NCI-H146 treated with DMSO at 0.1 percent for 48 hours (cell line): Measurements from ENCODE around the gene EPHA5.
"Not testable (repeated sequence)": the region's sequence is repeated elsewhere in the genome, so short reads cannot be mapped to it uniquely, and the experiment has no call there.

Experiments used
- DNase-seq: peaks from one replicate; lab custom pipeline; 2025; ENCODE audit not compliant: unreplicated experiment; lab: John Stamatoyannopoulos, UW

Gene EPHA5

DNA sequence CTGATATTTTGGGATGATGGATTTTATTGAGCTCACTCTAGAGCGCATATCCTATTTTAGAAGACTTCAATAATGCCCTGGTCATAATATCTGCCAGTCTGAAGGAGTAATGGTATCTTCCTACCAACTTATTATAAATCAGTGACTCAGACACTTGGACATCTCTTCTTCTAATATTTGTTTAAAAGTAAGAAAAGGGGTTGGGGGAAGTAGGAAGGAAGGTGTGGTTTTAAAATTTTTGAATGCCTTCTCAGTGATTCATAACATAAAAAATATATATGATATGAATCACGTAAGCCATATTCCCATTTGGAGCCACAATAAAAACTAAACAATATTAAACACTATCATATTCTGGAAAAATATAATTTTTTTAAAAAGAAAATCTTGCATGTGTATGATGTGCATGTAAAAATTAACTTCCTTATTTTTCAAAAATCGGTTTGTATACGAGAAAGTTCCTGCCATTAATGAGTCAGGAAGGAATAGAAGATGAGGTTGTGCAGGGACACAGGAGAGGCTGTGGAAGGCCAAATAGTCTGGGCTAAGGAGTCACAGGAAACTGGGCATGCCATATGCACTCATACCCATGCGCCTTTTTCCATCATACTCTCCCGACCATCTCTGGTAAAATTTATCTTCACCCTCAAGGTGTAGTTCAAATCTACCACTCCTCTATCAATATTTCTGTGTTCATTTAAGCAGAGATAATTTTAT lies 286.5 kb downstream of the EPHA5 start:
- no peak for DNase-seq

DNA sequence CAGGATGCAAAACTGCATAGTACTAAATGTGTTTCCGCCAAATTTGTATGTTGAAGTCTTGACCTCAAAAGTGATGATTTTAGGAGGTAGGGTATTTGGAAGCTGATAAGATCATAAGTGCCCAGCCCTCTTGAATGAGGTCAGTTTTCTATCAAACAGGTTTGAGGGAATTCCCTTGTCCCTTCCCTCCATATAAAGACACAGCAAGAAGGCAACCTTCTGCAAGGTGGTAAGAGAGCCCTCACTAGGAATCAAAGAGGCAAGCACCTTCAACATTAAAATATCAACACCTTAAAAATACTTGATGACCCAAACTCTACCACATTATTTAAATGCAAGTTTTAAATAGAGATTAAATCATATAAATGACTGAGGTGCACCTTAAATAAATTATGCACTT lies 288.6 kb downstream of the EPHA5 start:
- DNase-seq = no peak

DNA sequence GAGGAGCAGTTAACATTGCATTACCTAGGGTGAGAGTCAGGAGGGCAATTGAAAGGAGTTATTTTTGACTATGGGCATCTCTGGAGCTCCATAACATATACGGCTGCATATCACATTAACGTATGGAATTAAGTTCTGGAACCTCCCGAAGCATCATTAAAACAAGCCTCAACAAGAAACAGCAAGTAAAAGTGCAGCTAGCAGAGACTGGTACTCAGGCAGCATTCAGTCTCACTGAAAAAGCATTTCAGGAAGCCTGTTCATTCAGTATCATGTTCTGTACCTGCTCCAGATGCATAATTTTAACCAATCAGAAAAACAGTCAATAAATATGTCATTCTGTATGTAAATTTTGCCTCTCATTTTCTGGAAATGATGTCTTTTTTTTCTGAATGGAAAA lies 299.6 kb downstream of the EPHA5 start:
- no peak for DNase-seq

DNA sequence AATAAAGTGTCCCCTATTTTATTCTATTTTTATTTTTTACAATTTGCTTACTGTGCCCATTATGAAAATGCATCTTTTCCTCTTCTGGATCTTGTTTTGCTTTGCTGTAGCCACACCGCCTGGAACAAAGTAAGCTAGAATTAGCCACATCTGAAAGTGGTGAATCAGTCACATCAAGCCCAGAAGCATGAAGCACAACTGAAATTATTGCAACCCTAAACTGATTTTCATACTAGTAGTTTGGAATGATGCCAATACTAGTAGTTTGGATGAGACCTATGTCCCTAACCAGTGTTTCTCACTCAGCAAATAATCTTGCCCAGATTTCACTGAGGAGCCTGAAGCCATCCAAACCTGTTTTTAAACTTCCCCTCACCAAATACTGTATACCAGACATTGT lies 303.0 kb downstream of the EPHA5 start:
- DNase-seq = no peak

DNA sequence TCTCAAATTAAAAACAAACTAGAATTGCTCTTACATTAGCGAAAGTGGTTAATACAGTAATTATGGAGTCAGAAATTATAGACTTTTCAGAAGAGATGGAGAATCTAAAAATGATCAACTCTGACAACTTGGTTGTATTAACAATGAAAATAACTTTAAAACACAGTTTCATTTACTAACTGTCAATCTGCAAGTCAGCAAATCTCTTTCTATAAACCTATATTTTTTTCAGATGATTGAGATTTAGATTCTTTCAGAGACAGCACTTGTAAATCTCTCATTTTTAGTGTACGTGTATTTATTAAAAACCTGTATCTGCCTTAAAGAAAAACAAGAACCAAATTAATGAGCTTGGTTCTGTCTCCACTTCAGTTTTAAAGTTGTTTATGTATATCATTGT lies 311.4 kb downstream of the EPHA5 start:
- no peak for DNase-seq

DNA sequence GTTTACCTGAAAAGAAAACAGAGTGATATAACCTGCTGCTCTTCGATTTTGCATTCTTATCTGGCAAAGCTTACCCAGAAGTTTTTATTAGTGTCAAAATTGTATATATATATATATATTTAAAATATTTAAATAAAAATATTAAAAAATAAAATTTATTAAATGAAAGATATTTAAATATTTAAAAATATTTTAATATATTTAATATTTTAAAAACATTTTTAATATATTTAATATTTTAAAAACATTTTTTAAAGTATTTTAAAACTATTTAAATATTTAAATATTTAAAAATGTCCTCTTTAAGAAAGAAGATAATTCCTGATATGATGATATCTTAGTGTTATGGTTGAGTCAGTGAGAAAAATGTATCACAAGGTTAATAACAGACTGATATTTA lies 317.2 kb downstream of the EPHA5 start:
- no peak for DNase-seq

DNA sequence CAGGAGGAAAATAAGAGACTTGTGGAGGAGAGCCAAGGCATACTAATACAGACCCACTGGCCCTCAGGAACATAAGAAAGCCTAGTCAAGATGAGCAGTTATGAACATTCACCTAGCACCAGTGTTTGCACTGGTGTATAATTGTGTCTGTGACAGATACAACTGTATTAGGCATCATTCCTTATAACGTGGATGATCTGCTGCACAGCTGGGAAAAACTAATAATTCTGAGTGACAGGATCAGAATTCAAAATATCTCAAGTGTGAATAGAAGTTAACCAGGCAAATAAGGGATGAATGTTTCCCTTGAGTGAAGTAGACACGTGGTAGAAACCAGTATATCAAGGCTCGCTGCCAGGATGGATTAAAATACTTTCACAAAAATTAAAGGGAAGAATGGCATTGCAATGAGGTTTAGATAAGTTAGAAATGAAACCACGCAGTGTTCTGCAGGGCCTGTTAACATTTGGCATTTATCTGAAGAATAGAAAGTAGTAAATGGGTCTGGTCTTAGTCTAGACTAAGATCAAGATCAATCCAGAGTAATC lies 325.9 kb downstream of the EPHA5 start:
- no peak for DNase-seq

DNA sequence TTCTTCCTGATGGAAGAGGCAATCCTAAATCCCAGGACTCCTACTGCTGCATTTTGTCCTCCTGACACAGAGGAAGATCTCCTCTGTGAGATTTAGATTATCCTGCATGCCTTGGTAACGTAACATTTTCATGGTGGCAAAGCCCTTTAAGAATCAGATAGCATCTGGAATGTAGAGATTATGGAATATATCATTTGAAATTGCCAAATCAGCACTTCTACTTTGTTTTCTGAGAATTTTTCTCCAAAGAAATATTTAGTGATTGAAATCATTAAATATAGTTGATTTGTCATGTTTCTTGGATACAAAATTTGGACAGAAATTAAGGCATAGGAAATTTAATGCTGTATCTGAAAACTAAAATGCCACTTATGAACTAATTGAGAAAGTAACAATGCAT lies 326.9 kb downstream of the EPHA5 start:
- no peak for DNase-seq

DNA sequence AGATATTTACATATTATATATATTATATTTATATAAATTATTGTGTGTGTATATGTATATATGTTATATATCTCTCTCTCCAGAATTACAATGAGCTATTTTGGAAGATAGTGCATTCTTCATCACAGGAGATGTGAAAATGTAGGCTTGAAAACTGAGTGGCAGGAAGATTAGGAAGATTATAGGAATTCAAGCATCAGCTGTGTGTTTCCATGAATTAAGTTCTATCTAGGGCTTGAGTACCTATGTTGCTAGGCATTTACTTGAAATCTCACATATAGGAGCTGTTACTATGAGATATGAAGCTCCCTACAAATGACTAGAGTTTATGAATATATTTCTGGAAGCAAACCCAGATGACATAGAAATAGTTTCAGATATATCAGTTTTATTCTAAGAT lies 328.7 kb downstream of the EPHA5 start:
- DNase-seq = no peak

DNA sequence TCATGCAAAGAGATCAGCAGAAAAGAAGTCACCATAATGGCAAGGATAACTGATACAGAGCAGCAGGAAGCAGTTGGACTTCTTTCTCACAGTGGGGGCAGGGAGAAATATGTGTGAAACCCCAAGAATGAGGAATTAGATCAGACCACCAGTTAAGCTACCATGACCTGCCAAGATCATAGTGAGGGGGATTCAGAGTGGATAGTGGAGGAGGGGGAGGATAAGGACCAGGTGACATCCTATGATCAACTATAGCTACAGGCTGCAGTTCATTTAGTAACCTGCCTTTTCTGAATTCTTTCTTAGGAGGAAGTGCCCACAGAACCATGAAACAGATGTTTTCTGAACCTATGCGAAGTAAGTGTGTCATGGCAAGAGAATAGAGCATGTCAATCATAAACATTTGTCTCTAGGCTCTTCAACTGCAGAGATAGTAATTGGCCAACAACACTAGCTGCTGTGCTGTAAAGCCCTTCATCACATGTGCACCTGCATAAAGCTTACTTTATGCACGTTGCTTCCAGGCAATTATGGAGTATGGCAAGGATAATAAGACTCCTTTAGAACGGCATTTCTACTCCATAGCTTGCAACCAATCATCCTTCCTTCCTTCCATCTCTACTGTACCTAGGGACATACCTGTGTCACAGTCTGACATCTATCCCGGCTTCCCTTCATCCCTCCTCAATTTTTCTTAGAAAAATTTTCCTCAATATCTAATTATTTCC lies 329.7 kb downstream of the EPHA5 start:
- no peak for DNase-seq

DNA sequence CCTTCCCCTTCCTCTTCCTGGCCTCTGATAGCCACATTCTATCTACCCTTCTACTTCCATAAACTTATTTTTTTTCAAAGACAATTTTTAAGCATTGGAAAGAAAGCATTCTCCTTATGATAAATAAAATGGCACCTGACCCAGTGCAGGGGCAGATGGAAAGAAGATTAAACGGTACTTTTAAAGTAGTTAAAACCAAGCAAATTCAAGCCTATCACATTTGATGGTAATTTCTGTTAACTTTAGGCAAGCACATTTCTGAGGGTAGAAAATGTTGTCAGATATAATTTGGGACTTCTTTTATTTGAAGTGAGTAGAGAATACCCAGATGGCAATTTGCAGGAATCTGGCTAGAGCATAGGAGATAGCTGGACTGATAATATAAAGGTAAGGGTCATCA lies 332.9 kb downstream of the EPHA5 start:
- DNase-seq = no peak

DNA sequence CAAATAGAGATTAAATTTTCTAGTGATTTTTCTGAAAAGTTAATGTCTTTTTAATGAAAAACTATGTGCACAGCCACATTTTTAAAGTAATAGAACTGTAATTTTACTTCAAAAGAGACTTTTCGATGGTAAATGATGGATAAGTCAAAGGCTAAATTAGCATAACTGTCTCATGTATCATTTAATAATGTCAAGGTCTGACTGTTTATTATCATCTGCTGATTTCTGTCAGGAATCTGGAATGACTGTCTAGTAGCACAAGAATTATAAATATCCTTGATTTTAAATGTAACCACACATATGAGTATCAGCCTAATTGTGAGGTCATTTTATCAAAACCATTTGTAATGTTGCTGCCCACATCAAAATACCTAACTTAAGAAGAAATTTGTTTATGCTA lies 333.8 kb downstream of the EPHA5 start:
- no peak for DNase-seq

DNA sequence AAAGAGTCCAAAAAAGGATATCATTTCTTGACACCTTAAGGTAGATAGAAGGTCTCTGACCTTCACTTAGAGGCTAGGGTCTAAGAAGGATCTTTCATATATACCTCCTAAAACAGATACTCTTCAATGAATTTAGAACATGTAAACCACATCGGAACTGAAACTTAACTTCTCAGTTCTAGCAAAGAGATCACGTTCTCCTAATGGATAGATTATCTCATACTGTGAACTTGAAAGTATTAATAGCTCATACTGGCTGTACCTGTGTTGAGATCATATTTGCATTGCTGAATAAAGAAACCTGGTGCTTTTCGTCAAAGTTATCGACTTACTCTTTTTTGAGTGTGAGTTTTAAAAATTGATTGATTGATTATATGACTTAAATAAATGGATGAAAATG lies 353.8 kb downstream of the EPHA5 start:
- no peak for DNase-seq

DNA sequence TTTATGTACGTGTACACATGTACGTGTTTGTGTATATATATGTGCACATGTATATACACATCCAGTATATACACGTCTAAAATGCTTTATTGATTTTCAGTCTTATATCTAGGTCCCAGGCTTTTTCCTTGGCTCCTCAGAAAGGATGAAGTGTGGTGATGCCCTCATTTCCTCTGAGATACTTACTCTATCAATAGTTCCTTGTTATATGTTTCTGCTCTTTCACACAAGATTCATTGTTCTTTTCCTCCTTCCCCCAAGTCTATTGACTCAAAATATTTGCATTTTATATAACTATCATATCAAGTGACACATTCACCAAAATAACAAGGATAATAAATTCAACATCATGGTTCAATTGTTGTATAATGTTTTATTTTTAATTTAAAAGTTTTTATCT lies 359.2 kb downstream of the EPHA5 start:
- DNase-seq = no peak

DNA sequence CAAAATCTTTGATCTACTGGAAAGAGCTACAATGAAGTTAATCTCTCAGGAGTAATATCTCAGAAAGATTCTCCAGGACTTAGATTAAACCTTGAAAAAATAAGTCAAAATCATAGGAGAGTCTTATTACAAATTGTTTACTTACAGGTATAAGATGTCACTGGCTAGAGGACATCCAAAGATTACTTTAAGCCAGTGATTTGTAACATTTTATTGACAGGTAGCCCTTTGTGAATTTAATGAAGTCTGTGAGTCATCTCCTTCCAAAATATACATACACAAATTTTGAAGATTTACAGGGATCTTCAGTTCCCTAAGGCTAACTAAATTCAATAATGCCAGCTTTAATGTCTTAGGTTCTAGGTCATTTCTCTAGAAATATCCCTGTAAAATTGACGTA lies 359.7 kb downstream of the EPHA5 start:
- DNase-seq = no peak

DNA sequence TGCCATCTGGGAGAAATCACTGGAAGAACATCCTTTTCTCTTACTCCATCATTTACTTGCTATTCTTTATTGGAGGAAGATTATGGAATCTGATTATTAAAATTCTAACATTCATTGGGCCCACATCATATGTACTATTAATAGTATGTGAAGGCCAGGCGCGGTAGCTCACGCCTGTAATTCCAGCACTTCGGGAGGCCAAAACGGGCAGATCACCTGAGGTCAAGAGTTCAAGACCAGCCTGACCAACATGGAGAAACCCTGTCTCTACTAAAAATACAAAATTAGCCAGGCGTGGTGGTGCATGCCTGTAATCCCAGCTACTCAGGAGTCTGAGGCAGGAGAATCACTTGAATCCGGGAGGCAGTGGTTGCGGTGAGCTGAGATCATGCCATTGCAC lies 361.7 kb downstream of the EPHA5 start:
- DNase-seq = not testable (repeated sequence)

DNA sequence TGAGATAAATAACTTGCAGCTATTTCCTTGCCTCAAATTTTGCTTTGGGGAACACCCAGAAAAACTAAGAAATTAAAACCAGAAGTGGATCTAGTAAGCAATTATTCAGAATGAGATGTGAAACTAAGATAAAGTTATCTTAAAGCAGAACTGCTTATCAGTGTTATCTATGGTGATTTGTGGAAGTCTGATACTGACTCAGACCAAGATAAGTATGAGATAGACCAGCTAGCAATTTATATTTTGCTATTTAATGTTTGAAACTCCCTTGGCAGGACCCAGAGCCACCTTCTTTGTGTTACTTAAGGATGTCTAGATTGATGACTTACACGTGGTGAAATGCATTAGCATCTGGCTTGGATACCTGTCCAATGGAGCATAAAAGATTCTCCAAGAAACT lies 368.1 kb downstream of the EPHA5 start:
- no peak for DNase-seq

DNA sequence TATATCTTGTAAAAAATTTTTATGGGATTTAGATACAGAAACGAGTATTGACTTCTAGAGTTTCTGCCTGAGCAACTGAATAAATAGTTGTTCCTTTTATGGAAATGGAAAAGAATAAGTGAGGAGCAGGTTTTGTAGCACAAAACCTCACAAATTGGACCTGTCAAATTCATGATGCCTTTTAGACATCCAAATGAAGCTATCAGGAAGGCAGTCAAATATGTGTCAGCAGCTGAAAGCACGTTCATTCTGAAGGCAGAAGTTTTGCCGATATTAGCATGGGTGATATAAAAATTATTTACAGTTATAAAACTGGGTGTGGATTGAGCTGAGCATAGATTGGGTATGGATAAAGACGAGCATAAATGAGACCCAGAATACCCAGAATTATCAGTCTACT lies 374.0 kb downstream of the EPHA5 start:
- DNase-seq = no peak

DNA sequence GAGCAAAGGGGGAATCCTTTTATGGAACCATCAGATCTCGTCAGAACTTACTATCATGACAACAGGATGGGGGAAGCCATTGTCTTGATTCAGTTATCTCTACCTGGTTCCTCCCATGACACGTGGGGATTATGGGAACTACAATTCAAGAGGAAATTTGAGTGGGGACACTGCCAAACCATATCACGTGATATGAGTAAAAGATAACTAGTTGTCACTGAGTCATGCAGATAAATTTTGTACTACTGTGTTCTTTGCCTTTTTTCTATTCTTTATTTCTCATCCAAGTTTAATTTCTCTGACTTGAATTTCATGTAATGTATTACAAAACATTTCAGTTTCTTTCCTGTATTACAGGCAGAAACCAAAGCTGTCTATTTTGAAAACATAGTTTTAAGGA lies 383.2 kb downstream of the EPHA5 start:
- no peak for DNase-seq
